ENCODE data around the gene FHIT. TPM values are rescaled to one million over a fixed set of nuclear protein-coding genes. Genes with fewer than 3 reads are reported as not detected.

Gene FHIT
- total and polyA plus RNA-seq, 2 experiments from 2014 or later, result 0.22 to 0.90 TPM

- H3F3A ChIP-seq (ENCODE audit: insufficient read depth), result no peaks in the 10 kb centered on the region
- no peaks in the 10 kb centered on the region for H3K9me2 ChIP-seq (ENCODE audit: insufficient read depth)
- TF ChIP-seq EZH2phosphoT487 (IDR thresholded peaks at IDR 0.05; ENCODE audit: insufficient read depth, low read depth) (no peak), EZH2 (IDR thresholded peaks at IDR 0.05; ENCODE audit: insufficient read depth, poor library complexity, severe bottlenecking) (no peak)
- no peaks in the 10 kb centered on the region for H3K9me3 ChIP-seq (ENCODE audit: low read depth)
- H3K9ac ChIP-seq, result no peak overlapping the region
- in situ Hi-C loops (cut with MboI), result no loop called here
- H3K27ac ChIP-seq, result no peak overlapping the region
- 68 to 70% methylated on average over 1 of the region's 1 CpG for WGBS, 2 experiments (ENCODE audit: low coverage in 1 of 2, low lambda C conversion rate in 2 of 2, missing lambda C conversion rate in 2 of 2)
- H3K27me3 ChIP-seq (replicated peaks; ENCODE audit: insufficient read depth), result 0 out of 2 replicates have a peak, but pooled peaks cover 11% of the 10 kb centered on the region
- DNase-seq, result no peak
- H3K4me2 ChIP-seq (ENCODE audit: unreplicated experiment), result no peak overlapping the region
- H3K4me1 ChIP-seq (ENCODE audit: insufficient read depth), result no peaks in the 10 kb centered on the region
- no peak overlapping the region for H3K4me3 ChIP-seq
- no peaks in the 10 kb centered on the region for H3K36me3 ChIP-seq (ENCODE audit: low read depth)
- H2AFZ ChIP-seq, result no peak overlapping the region
- H4K20me1 ChIP-seq (ENCODE audit: insufficient read depth), result no peaks in the 10 kb centered on the region
- H3K79me2 ChIP-seq (ENCODE audit: insufficient read depth), result no peaks in the 10 kb centered on the region
Observed at GRCh38 chr3:60333710-60334109, 917.5 kb downstream of the FHIT start.

GRCh38 chr3:60330107-60330506 is 921.1 kb downstream of the FHIT start:
- Histone ChIP-seq H2AFZ (no peak overlapping the region), H3K27me3 (replicated peaks; ENCODE audit: insufficient read depth) (0 out of 2 replicates have a peak, but pooled peaks cover 11% of the 10 kb centered on the region), H3K36me3 (ENCODE audit: low read depth) (no peaks in the 10 kb centered on the region), H3K4me2 (ENCODE audit: unreplicated experiment) (no peak overlapping the region), H3K9ac (no peak overlapping the region), H3K4me1 (ENCODE audit: insufficient read depth) (no peaks in the 10 kb centered on the region), H3K79me2 (ENCODE audit: insufficient read depth) (no peaks in the 10 kb centered on the region), H3K9me3 (ENCODE audit: low read depth) (no peaks in the 10 kb centered on the region), H4K20me1 (ENCODE audit: insufficient read depth) (no peaks in the 10 kb centered on the region), H3K4me3 (no peak overlapping the region), H3K9me2 (ENCODE audit: insufficient read depth) (no peaks in the 10 kb centered on the region), H3F3A (ENCODE audit: insufficient read depth) (no peaks in the 10 kb centered on the region), H3K27ac (no peak overlapping the region)
- TF ChIP-seq EZH2phosphoT487 (IDR thresholded peaks at IDR 0.05; ENCODE audit: insufficient read depth, low read depth), result no peak
- in situ Hi-C loops (cut with MboI), result no loop called here
- 55 to 67% methylated on average over 6 of the region's 6 CpGs for WGBS, 2 experiments (ENCODE audit: low coverage in 1 of 2, low lambda C conversion rate in 2 of 2, missing lambda C conversion rate in 2 of 2)
- no peak for DNase-seq

GRCh38 chr3:60325610-60326170 is 925.6 kb downstream of the FHIT start:
- WGBS, 2 experiments (ENCODE audit: low coverage in 1 of 2, low lambda C conversion rate in 2 of 2, missing lambda C conversion rate in 2 of 2), result 84% methylated on average over 5 of the region's 5 CpGs
- Histone ChIP-seq H3K27ac (no peak overlapping the region), H3K9me3 (ENCODE audit: low read depth) (no peaks in the 10 kb centered on the region), H3K79me2 (ENCODE audit: insufficient read depth) (no peaks in the 10 kb centered on the region), H3K4me2 (ENCODE audit: unreplicated experiment) (no peak overlapping the region), H3K9me2 (ENCODE audit: insufficient read depth) (no peaks in the 10 kb centered on the region), H3F3A (ENCODE audit: insufficient read depth) (no peaks in the 10 kb centered on the region), H3K4me1 (ENCODE audit: insufficient read depth) (no peaks in the 10 kb centered on the region), H3K9ac (no peak overlapping the region), H3K27me3 (replicated peaks; ENCODE audit: insufficient read depth) (0 out of 2 replicates have a peak, but pooled peaks cover 10% of the 10 kb centered on the region), H4K20me1 (ENCODE audit: insufficient read depth) (no peaks in the 10 kb centered on the region), H3K4me3 (no peak overlapping the region), H3K36me3 (ENCODE audit: low read depth) (no peaks in the 10 kb centered on the region), H2AFZ (no peak overlapping the region)
- in situ Hi-C loops (cut with MboI), result no loop called here
- TF ChIP-seq EZH2 (IDR thresholded peaks at IDR 0.05; ENCODE audit: insufficient read depth, poor library complexity, severe bottlenecking) (no peak), EZH2phosphoT487 (IDR thresholded peaks at IDR 0.05; ENCODE audit: insufficient read depth, low read depth) (no peak)
- DNase-seq, result no peak

- H3K9ac ChIP-seq, result no peak overlapping the region
- no peaks in the 10 kb centered on the region for H3K27me3 ChIP-seq (replicated peaks; ENCODE audit: insufficient read depth)
- in situ Hi-C loops (cut with MboI), result no loop called here
- no peaks in the 10 kb centered on the region for H4K20me1 ChIP-seq (ENCODE audit: insufficient read depth)
- H3K9me3 ChIP-seq (ENCODE audit: low read depth), result no peaks in the 10 kb centered on the region
- no peaks in the 10 kb centered on the region for H3K79me2 ChIP-seq (ENCODE audit: insufficient read depth)
- no peak for TF ChIP-seq EZH2 (IDR thresholded peaks at IDR 0.05; ENCODE audit: insufficient read depth, poor library complexity, severe bottlenecking)
- TF ChIP-seq EZH2phosphoT487 (IDR thresholded peaks at IDR 0.05; ENCODE audit: insufficient read depth, low read depth), result no peak
- no peak overlapping the region for H3K4me3 ChIP-seq
- H3K9me2 ChIP-seq (ENCODE audit: insufficient read depth), result no peaks in the 10 kb centered on the region
- H3K36me3 ChIP-seq (ENCODE audit: low read depth), result no peaks in the 10 kb centered on the region
- no peaks in the 10 kb centered on the region for H3F3A ChIP-seq (ENCODE audit: insufficient read depth)
- 79 to 80% methylated on average over 3 of the region's 3 CpGs for WGBS, 2 experiments (ENCODE audit: low coverage in 1 of 2, low lambda C conversion rate in 2 of 2, missing lambda C conversion rate in 2 of 2)
- no peak overlapping the region for H2AFZ ChIP-seq
- no peaks in the 10 kb centered on the region for H3K4me1 ChIP-seq (ENCODE audit: insufficient read depth)
- no peak overlapping the region for H3K4me2 ChIP-seq (ENCODE audit: unreplicated experiment)
- no peak overlapping the region for H3K27ac ChIP-seq
- DNase-seq, result no peak
Observed at GRCh38 chr3:60323651-60324050, 927.6 kb downstream of the FHIT start.

- Histone ChIP-seq H3K27ac (no peak overlapping the region), H3K79me2 (ENCODE audit: insufficient read depth) (no peaks in the 10 kb centered on the region), H3K27me3 (replicated peaks; ENCODE audit: insufficient read depth) (no peaks in the 10 kb centered on the region), H3K4me2 (ENCODE audit: unreplicated experiment) (no peak overlapping the region), H3K36me3 (ENCODE audit: low read depth) (no peaks in the 10 kb centered on the region), H3K9me2 (ENCODE audit: insufficient read depth) (no peaks in the 10 kb centered on the region), H4K20me1 (ENCODE audit: insufficient read depth) (no peaks in the 10 kb centered on the region), H3F3A (ENCODE audit: insufficient read depth) (no peaks in the 10 kb centered on the region), H3K9ac (no peak overlapping the region), H3K9me3 (ENCODE audit: low read depth) (no peaks in the 10 kb centered on the region), H2AFZ (no peak overlapping the region), H3K4me1 (ENCODE audit: insufficient read depth) (no peaks in the 10 kb centered on the region), H3K4me3 (no peak overlapping the region)
- TF ChIP-seq EZH2 (IDR thresholded peaks at IDR 0.05; ENCODE audit: insufficient read depth, poor library complexity, severe bottlenecking) (no peak), EZH2phosphoT487 (IDR thresholded peaks at IDR 0.05; ENCODE audit: insufficient read depth, low read depth) (no peak)
- 79 to 84% methylated on average over 7 of the region's 7 CpGs for WGBS, 2 experiments (ENCODE audit: low coverage in 1 of 2, low lambda C conversion rate in 2 of 2, missing lambda C conversion rate in 2 of 2)
- DNase-seq, result peak; percentile 7
- in situ Hi-C loops (cut with MboI), result no loop called here
Observed at GRCh38 chr3:60323180-60323579, 928.1 kb downstream of the FHIT start.

All from GM23248 (cell line).